Measurements from ENCODE around the gene SMOC1. TPM values are rescaled to one million over a fixed set of nuclear protein-coding genes. Genes with fewer than 3 reads are reported as not detected.

Gene SMOC1
- total and polyA plus RNA-seq, 8 donors, result 1.2 to 3.3 (median 2.1) TPM; not detected in 2

GRCh38 chr14:69878251-69878650 lies 965 bp upstream of the SMOC1 start:
- TF ChIP-seq POLR2A (IDR thresholded peaks at IDR 0.05) (no peak), POLR2AphosphoS5 (IDR thresholded peaks at IDR 0.05) (no peak), EP300 (IDR thresholded peaks at IDR 0.05) (no peak), CTCF (IDR thresholded peaks at IDR 0.05) (no peak)
- Histone ChIP-seq H3K27me3 (peaks cover 10 to 52% (median 25%) of the 10 kb centered on the region in 3 donors), H3K36me3 (no peaks in the 10 kb centered on the region), H3K4me1 (peaks cover 5 to 33% (median 17%) of the 10 kb centered on the region in 4 donors), H3K9me3 (peaks cover 0 to 7% (median 3%) of the 10 kb centered on the region in 4 donors), H3K4me3 (no peak overlapping the region), H3K27ac (no peak overlapping the region)
- WGBS, 5 donors, result 85 to 90% (median 88%) methylated on average over 8 to 9 of the region's 9 CpGs
- intact Hi-C loops (cut with DNase I; ENCODE audit: low total_unique reads), result no loop called here
- DNase-seq, result no peak

- DNase-seq, result no peak
- Histone ChIP-seq H3K36me3 (no peaks in the 10 kb centered on the region), H3K27me3 (peaks cover 10 to 52% (median 25%) of the 10 kb centered on the region in 3 donors), H3K4me3 (peak overlapping the region; percentile 42 to 49 (median 47)), H3K9me3 (no peaks in the 10 kb centered on the region), H3K4me1 (peaks cover 5 to 33% (median 17%) of the 10 kb centered on the region in 4 donors), H3K27ac (peak overlapping the region in 1 of 5 donors; percentile 15)
- intact Hi-C loops (cut with DNase I; ENCODE audit: low total_unique reads), result no loop called here
- TF ChIP-seq CTCF (IDR thresholded peaks at IDR 0.05), result no peak
- TF ChIP-seq POLR2AphosphoS5 (IDR thresholded peaks at IDR 0.05), result no peak
- TF ChIP-seq EP300 (IDR thresholded peaks at IDR 0.05), result no peak
- no peak for TF ChIP-seq POLR2A (IDR thresholded peaks at IDR 0.05)
- 5 to 12% (median 5%) methylated on average over 21 of the region's 21 CpGs for WGBS, 5 donors
Measured at GRCh38 chr14:69880044-69880487, 850 bp downstream of the SMOC1 start.

- DNase-seq, result no peak
- TF ChIP-seq POLR2AphosphoS5 (IDR thresholded peaks at IDR 0.05) (no peak), CTCF (IDR thresholded peaks at IDR 0.05) (no peak), EP300 (IDR thresholded peaks at IDR 0.05) (no peak), POLR2A (IDR thresholded peaks at IDR 0.05) (no peak)
- 55 to 66% (median 60%) methylated on average over 5 of the region's 5 CpGs for WGBS, 5 donors
- H3K4me3 ChIP-seq, result peak overlapping the region in 1 of 4 donors; percentile 49
- H3K9me3 ChIP-seq, result no peaks in the 10 kb centered on the region
- intact Hi-C loops (cut with DNase I; ENCODE audit: low total_unique reads), result no loop called here
- H3K36me3 ChIP-seq, result no peaks in the 10 kb centered on the region
- peaks cover 5 to 33% (median 17%) of the 10 kb centered on the region in 4 donors for H3K4me1 ChIP-seq
- H3K27ac ChIP-seq, result no peak overlapping the region
- H3K27me3 ChIP-seq, result peaks cover 10 to 52% (median 25%) of the 10 kb centered on the region in 3 donors
Measured at GRCh38 chr14:69880893-69881292, 1.7 kb downstream of the SMOC1 start.

- H3K4me3 ChIP-seq, result no peak overlapping the region
- no peaks in the 10 kb centered on the region for H3K36me3 ChIP-seq
- WGBS, 5 donors, result 45 to 53% (median 48%) methylated on average over 11 of the region's 11 CpGs
- no peaks in the 10 kb centered on the region for H3K9me3 ChIP-seq
- DNase-seq, result no peak
- intact Hi-C loops (cut with DNase I; ENCODE audit: low total_unique reads), result no loop called here
- peaks cover 10 to 52% (median 25%) of the 10 kb centered on the region in 3 donors for H3K27me3 ChIP-seq
- no peak overlapping the region for H3K27ac ChIP-seq
- no peak for TF ChIP-seq CTCF (IDR thresholded peaks at IDR 0.05)
- TF ChIP-seq EP300 (IDR thresholded peaks at IDR 0.05), result no peak
- TF ChIP-seq POLR2A (IDR thresholded peaks at IDR 0.05), result no peak
- no peak for TF ChIP-seq POLR2AphosphoS5 (IDR thresholded peaks at IDR 0.05)
- H3K4me1 ChIP-seq, result peaks cover 5 to 33% (median 15%) of the 10 kb centered on the region in 4 donors
Measured at GRCh38 chr14:69882116-69882864, 3.1 kb downstream of the SMOC1 start.

Measured in stomach (tissue), 9 donors.